NCI-H1048 (cell line): ENCODE measurements around the gene SSRP1.
A peak's percentile ranks its signal among the peaks of the same experiment; 100 is the strongest.

Experiments
- DNase-seq: peaks from one replicate; lab custom pipeline; 2025; lab: John Stamatoyannopoulos, UW

SSRP1 gene

DNA sequence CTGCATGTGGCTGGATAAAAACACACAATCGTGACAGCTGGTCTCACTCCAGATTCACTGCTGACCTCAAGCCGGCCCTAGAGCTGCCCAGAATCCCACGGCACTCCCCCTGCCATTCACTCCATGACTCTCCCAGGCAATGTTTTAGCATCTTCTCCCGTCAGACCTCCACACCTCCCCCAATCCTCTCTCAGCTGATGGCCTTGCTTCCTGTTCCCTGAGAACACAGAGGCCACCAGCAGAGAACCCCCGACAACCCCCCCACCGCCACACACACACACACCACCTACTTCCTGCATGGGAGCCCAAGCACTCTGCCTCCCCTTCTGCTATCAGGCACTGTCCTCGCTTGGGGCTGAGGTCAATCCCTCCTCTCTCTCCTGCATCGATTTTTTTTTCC, 20.2 kb downstream of the SSRP1 start:
- no peak for DNase-seq

DNA sequence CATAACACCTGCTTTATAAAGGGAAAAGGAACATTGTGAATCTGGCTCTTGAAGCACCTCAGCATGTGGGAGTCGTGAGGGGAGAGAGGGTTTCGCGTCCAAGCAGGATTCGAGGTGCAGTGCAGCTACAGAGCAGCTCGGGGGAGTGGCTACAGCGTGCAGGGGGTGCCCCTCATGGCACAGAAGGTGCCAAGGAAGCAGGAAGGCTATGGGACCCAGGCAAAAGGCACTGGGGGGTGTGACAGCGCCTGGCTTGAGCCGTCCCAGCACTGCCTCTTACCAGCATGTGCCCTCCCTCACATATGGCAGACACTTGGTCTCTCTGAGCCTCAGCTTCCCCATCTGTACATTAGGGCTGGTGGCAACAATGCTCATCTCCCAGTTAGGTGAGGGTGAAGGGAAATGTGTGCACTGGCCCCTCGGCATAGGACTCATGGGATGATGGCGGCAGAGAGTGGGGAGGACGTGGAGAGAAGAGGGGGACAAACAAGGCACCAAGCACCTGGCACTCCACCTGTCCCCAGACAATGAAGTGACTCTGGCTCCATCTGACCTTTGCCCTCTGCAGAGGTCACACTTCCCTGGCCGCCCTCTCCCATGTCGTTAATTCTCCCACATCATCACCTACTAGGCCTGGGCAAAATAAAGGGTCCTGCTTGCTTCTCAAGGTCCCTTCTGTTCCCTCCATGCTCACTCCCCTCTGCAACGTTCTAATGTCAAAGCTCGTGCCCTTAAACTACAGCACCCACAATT, 21.3 kb downstream of the SSRP1 start:
- DNase-seq = no peak

DNA sequence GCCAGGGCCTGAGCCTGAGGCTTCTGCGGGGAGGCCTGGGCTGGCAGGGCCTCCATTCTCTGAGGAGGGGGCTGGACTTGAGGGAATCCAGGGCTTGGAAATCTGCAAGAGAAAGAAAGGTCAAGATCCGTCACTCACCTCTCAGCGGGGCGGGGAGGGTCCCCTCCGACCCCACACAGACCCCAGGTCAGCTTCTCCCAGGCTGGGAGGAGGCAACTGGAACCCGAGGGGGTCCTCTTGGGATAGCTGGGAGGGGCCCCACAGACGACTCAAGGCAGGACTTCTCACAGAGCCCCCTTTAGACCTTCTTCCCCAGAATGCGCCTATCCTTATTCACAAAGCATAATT, 21.9 kb downstream of the SSRP1 start:
- no peak for DNase-seq

DNA sequence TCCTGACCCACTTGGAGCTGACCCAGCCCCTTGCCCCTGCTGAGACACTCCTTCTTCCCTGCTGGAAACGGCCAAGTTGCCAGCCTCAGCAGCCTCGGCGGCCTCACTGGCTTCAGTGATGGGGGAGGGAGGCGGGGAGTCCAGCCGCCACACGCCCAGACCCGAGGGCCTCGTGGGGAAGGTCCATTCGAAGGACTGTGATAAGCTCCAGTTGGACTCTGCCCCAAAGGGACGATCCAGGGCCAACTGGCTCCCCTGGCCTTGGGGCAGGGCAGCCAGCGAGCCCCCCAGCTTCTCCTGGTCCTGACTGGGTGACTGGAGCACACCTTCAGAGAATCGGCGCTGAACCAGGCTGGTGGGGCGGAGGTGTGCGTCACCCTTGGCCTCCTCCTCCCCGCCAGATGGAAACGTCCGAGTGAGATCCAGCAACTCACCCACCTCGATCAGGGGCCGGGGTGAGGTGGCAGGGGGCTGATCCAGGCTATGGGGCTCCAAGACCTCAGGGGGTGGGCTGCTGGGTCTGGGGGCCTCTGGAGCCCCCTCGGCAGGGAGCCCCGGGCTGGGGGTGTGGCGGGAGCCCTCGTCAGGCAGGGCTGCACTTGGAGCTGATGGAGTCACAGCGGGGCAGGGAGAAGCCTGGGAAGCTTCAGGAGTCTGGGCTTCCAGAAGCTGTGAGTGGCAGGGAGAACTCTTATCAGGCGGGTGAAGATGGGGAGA, 22.5 kb downstream of the SSRP1 start:
- no peak for DNase-seq

DNA sequence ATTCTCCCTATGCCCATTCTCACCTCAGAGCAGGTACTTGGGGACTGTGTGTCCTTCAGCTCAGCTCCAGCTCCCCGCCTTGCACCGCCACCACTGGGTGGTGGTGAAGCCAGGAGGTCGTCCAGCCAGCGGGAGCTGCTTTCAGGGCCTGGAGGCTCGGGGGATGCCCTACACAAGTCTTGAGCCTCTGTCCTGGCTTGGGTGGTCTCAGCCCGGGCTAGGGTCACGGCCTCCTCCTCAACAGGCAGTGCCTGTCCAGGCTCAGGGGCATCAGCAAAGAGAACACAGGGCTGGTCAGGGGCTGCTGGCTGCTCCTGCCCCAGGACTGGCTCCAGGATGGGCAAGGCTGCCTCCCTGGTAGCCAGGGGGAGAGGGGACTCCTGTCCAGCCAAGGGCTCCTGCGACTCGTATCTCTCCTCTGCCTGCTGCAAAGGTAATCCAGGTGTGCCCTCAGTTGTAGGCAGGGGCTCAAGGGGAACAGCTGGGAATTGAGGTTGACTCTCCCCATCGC, 23.1 kb downstream of the SSRP1 start:
- no peak for DNase-seq

DNA sequence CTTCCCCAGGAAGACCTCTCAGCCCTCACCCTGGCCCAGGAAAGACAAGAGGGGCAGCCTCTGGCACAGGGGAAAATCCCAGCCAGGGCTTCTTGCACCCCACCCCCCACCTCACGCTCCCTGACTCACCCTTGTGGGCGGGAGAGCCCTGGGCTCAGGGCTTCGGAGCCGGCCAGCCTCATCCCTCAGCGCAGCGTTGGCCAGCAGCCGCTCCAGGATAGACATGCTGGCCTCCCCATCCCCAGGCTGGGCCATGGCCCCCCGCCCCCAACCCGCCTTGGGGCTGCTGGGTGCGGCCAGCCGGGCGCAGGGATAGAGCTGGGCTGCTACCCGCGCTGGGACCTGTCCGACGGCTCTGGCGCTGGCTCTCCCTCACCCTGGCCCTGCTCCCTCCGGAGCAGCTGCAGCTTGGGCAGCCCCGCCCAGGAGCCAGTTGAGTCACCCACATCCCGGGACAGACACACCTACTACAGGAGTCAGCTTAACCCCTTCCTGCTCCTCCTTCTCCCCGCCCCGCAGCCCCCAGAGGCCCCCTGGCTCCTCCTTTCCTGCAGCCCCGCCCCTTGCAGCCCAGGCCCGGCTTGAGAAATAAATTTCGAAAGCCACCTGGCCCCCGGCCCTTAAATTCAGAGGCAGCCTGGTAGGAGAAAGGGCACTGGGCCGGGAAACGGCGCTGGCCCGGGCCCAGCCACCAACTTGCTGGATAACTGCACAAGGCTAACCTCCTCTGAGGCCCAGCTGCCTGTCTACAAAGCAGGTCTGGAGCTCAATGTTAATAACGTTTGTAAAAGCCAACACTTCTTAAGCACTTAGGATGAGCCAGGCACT, 24.4 kb downstream of the SSRP1 start:
- DNase-seq = peak; percentile 71

DNA sequence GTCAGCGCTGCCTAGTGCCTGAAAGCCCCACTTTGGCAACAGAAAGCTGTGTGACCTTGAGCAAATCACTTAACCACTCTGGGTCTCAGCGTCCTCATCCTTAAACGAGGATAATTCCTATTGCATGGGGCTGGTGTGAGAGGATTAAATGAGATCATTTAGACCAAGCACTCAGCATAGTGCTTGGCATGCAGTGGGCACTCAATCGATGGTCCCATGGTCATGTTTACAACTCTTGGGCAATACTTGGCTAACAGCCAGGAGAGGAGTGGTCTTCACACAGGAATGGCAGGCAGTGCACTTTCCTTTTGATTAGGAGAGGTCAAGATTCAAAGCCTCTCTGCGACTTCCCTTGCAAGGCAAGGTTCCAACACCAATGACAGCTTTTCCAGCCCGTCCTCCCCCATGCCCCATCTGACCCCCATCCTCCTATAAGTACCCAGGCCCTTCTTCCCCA, 25.0 kb downstream of the SSRP1 start:
- DNase-seq = no peak

DNA sequence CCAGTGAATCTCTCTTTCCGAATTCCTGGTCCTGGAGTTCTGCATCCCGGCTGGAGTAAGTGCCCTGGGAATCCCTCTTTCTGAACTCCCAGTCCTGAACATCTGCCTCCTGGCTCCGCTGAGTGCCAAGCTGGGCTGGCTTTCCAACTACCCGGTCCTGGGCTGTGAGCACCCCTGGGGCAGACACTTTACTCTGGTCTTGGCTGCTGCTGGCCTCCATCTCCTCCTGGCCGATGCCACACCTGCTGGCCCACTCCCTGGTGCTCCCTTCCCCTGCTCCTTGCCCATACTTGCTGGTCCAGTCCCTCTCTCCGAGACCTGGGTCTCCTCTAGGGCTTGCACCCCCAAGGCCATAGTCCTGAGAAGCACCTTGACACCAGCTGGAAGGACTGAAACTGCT, 25.6 kb downstream of the SSRP1 start:
- DNase-seq = no peak

DNA sequence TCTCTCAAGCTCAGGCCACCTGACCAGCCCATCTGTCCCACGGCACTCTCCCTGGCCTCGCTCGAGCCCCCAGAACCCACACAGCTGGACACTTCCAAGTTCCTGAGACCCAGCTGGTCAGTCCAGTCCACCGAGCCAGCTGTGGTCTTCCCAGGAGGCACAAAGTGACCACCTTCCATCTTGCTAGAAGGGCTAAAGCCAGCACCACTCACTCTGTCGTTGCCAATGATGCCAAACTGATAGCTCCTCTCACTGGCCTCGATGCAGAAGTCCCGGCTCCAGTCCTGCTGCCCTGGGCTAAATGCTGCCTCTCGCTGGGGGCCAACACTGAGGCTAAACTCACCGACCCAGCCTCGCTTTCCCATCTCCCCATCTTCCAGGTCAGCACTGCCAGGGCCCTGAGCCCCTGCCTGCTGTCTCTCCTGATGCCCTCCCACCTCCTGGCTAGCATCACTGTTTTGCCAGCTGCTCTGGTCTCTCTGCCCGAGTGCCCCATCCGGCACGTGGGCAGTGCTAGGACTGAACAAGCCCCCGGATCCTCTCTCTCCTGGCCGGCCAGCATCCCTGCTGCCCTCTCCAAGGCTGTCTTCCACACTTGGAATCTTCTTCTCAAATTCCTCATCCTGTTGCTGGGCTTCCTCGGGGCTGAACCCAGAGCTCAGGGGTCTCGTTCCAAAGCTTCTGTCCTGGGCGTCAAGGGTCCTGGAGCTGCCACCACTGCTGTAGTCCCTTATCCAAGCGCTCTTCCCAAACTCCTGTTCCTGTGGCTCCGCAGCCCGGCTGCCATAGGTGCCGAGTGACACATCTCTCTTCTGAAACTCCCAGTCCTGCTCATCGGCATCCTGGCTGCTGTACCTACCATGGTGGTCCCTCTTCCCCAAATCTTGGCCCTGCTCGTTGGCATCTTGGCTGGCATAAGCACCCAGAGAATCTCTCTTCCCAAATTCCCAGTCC, 26.3 kb downstream of the SSRP1 start:
- DNase-seq = no peak

DNA sequence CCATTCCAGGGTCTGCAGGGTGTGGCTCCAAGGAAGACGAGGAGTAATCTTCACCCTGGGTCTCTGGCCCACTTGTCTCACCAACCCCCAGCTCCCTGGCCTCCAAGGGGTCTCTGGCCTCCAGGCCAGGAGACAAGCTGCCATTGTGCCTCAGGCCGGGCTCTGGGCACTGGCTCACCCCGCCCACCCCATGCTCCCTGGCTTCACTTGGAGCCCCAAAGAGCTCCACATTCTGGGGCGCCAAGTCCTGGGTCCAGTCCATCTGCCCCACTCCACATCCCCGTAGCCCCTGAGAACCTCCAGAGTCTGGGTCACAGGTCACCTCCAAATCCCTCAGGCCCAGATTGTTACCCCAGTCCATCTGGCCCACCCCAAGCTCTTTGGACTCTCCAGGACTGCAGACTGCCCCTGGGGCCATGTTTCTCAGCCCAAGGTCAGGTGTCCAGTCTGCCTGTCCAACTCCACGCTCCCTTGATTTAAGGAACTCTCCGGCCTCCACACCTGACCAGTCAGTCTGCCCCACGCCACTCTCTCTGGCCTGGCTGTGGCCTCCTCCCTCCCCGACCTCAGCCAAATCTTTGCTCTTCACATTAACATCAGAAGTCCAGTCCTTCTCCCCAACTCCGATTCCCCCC, 27.1 kb downstream of the SSRP1 start:
- no peak for DNase-seq

DNA sequence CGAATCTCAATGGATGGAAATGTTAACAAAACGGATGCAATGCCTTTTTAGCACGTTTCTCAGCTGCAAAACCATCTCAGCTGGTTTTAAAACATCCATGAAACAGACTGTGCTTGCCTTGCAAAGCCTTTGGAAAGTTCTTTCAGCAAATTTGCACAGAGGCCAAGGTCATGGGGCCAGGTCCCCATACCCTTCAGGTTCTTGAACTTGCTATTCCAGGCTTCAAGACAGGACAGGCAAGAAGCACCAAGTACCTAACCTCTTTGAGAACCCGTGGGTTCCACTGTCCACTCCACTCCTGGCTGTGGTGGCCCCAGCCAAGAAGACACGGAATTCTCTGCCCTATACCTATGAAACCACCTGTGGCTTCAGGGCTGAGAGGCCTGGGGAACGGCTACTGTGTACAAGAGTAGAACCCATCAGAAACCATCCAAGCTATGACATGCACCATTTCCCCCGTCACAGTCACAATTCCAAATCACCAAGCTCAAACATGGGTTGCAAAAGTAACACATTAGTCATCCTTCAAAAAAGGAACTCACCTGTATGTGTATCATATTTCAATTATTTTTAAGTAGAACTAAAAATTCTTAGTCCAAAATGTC, 27.9 kb downstream of the SSRP1 start:
- DNase-seq = no peak

DNA sequence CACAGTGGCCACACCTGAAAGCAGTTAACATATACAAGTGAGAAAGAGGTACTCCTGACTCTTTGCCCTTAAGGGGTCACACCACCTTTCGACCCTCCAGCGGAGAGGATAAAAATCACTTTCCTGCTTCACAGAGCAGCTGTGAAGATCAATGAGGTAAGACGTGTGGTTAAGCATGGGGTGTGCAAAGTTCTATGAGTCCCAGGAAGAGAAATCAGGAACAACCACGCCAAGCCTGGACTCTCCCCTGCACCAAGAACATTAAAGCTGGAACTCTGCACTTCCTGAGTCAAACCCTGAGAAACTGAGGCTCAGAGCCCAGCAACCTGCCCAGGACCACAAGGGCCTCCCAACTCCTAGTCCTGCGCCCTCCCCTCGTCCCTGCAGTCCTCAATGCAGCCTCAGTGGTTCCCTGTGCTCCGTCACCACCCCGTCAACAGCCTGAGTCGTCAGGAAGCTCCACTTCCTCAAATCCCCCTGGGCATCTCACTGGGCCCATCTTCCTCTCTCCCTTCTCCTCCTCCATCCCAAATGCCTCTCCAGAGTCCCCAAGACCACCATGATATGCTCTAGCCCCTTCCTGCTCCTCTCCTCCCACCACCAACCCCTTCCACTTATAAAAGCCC, 28.6 kb downstream of the SSRP1 start:
- DNase-seq = no peak

DNA sequence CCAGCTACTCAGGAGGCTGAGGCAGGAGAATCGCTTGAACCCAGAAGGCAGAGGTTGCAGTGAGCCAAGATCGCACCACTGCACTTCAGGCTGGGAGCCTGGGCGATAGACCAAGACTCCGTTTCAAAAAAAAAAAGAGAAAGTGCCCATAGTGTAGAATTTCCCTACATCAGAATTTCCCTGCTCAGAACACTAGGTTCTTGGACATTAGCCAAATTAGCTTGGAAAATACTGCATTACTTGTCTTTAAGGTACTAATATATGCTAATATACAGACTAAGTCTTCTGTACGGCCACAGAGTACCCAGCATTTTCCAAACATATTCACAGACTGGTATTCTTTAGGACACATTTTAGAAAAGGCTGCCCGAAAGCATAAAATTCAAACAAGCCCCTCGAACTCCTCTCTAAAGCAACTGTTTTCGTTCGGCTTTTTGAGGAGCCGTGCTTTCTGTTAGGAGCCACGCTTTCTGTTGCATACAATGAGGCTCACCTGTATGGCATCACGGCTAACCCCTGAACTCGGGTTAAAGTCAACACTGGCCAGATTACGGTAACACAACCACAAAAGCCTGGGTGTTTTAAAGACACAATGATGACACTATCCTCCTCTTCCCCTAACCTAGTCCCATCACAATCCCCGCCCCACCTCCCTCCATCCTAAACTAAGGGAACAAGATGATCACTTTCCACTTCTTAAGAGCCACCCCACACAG, 29.4 kb downstream of the SSRP1 start:
- DNase-seq = no peak

DNA sequence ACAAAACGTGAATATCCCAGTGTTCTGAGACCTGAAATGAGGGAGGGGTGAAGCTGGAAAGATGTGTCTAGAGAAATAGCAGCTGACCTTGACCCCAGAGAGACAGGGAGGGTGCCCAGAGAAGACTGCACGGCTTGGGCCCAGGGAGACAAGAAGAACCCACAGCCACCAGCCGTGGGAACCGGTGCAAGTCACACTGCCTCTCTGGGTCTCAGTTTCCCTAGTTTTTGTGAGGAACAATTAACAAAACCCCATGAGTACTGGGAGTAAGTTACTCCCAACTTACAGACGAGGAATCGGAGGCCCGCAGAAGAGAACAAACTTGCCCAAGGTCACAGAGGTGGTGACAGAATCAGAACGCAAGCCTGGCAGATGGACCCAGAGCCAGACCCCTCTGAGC, 30.2 kb downstream of the SSRP1 start:
- no peak for DNase-seq

DNA sequence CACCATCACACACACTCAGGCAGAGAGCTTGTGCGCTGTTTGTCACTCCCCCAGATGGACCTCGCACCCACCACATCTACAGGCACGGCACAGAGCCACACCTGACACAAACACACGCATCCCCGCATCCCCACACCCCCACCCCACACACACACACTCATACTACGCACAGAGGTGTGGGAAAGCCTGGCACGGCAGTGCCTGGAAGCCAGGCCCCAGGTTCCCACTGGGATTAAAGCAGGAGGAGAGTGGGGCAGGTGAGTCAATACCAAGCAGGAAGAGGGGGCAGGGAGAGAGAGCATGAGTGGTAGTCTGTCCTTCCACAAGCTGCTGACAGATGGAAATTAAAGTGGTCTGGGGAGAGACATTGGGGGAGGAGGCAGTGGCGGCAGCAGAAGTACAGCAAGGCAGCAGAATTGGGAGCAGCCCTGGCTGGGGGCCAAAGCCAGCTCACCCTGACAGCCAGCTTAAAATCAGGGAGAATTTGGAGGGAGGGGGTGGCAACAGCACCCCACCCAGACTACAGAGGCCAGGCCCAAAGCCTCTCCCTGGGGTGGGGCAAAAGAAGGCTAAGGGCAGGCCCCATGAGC, 31.6 kb downstream of the SSRP1 start:
- DNase-seq = no peak

DNA sequence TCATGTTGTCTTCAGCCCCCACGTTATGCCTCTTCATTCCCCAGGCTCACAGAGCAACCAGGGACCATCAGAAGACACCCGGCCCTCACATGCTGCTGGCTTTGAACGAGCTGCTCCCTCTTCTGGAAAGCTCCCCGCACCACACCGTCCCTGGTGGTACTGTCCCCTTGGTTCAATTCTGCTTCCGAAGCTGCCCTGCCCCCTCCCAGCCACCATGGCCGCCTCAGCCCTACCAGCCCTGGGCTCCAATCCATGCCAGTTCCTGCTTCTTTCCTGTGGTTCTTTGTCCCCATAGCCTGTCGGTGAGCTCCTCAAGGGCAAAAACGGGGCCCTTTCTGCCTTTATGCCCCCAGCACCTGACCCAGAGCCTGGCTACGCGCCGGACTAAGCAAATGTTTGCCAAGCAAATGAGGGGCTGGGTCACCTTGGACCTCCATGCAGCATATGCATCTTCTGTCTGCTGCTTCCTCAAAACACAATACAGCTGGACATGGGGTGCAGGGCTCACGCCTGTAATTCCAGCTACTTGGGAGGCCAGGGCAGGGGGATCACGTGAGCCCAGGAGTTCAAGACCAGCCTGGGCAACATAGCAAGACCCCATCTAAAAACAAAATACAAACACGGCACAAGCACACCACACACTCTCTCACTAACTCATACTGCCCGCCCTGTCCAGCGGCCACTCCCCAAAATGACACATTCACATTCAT, 32.3 kb downstream of the SSRP1 start:
- DNase-seq = no peak

DNA sequence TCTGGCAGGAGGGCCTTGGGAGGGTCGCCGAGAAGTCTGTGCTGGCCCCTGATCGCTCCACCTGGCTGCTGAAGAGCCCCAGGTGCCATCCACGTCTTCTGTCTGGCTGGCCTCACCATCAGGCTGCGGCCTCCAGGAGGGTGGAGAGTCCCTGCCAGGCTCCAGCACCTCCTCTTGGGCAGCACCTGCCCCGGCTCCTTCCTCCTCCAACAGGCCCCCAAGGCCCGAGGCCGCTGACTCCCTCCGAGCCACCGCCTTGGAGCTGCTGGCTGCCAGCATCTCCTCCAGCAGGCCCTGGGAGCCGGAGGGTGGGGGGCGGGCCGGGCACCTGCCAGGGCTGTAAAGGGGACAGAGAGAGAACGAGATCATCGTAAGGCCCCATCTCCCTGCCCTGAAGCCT, 33.2 kb downstream of the SSRP1 start:
- no peak for DNase-seq

DNA sequence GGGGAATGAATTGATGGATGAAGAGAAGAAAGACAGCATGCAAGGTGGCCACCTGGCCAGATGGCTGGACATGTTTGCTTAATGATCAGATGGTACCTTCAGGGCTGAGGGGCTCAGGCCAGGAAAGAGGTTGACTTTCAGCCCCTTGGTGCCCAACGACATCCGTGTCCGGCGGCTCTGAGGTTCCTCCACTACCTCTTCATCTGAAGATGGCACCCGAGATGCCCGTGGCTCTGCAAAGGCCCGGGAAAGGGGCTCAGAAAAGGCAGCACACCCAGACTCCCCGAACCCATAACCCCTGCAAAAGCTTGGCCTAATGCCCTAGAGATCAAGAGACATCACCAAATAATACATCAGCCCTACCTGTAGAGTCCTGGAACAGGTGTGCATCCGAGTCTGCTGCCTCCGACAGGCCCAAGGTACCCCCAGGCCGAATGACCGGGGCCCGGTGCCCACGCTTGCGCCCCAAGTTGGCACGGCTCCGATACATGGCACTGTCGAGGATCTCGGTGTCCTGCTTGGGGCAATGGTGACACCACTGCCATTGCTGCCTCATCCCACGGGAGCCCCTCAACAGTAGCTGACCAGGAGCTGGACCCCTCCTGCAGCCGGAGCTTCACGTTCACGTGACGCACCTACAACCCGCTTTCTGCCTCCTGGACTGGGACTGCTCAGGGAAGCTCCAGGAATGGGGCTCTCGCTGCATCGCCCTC, 33.8 kb downstream of the SSRP1 start:
- no peak for DNase-seq
